NCI-H69 (cell line): Measurements from ENCODE around the gene TRABD2A.
"Not testable (repeated sequence)": the region's sequence is repeated elsewhere in the genome, so short reads cannot be mapped to it uniquely, and the experiment has no call there.

Experiments
- DNase-seq: peaks from one replicate; lab custom pipeline; 2025; lab: John Stamatoyannopoulos, UW

The TRABD2A gene

GRCh38 chr2:84778911-84779690 lies 101.8 kb downstream of the TRABD2A start:
- no peak for DNase-seq

GRCh38 chr2:84776011-84776410 lies 104.9 kb downstream of the TRABD2A start:
- DNase-seq = no peak

GRCh38 chr2:84773562-84773961 lies 107.3 kb downstream of the TRABD2A start:
- not testable (repeated sequence) for DNase-seq
